ENCODE results near the gene ABT1.

DNA sequence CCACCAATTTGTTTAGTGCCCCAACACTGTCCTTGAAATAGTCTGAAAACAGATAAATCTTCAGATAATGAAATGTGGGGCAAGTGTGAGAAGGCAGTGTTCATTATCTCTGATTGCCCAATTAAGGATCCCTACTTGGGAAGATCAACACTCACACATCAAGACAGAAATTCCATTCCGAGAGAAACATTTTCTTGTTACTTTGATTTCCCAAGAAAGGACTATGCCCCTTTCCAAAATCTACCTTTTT is 42.4 kb upstream of the ABT1 start:
- TF ChIP-seq, protein P1, sequence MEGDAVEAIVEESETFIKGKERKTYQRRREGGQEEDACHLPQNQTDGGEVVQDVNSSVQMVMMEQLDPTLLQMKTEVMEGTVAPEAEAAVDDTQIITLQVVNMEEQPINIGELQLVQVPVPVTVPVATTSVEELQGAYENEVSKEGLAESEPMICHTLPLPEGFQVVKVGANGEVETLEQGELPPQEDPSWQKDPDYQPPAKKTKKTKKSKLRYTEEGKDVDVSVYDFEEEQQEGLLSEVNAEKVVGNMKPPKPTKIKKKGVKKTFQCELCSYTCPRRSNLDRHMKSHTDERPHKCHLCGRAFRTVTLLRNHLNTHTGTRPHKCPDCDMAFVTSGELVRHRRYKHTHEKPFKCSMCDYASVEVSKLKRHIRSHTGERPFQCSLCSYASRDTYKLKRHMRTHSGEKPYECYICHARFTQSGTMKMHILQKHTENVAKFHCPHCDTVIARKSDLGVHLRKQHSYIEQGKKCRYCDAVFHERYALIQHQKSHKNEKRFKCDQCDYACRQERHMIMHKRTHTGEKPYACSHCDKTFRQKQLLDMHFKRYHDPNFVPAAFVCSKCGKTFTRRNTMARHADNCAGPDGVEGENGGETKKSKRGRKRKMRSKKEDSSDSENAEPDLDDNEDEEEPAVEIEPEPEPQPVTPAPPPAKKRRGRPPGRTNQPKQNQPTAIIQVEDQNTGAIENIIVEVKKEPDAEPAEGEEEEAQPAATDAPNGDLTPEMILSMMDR (conservative IDR thresholded peaks at IDR 0.05), result no peak
- TF ChIP-seq EZH2 (IDR thresholded peaks at IDR 0.05; ENCODE audit: low read depth), result no peak
